Stimulated activated naive B cell treated with anti-CD40 and anti-IgM and Interleukin-4, amounts not matched to agents 10 μg/mL and 1 μg/mL and 100 μg/mL, for 72 hours (primary cell): ENCODE measurements around the gene SMIM14.
"Not testable (repeated sequence)": the region's sequence is repeated elsewhere in the genome, so short reads cannot be mapped to it uniquely, and the experiment has no call there.

Source experiments
- ATAC-seq, 2 donors: fragments of 150-1000 bp; cut with Tn5 transposase; replicated peaks; 2 replicates each; pipeline ENCODE4 v1.10.0; 2021; ENCODE audit warnings: moderate library complexity in 1 of 2
- DNase-seq: peaks from one replicate; pipeline ENCODE4 v3.0.0; 2021
- H3K27ac Mint-ChIP-seq: one replicate; pipeline ENCODE4 v1.8.0; 2022; ENCODE audit warnings: mild to moderate bottlenecking, mixed read lengths
- H3K27me3 Mint-ChIP-seq, 2 donors: one replicate each; pipeline ENCODE4 v1.8.0; 2022; ENCODE audit warnings: mixed read lengths in 2 of 2
- H3K36me3 Mint-ChIP-seq, 2 donors: one replicate each; pipeline ENCODE4 v1.8.0; 2022; ENCODE audit warnings: mixed read lengths in 2 of 2, mild to moderate bottlenecking in 1 of 2
- H3K4me1 Mint-ChIP-seq, 2 donors: one replicate each; pipeline ENCODE4 v1.8.0; 2022; ENCODE audit warnings: mixed read lengths in 2 of 2, mild to moderate bottlenecking in 1 of 2
- H3K4me3 Mint-ChIP-seq, 2 donors: one replicate each; pipeline ENCODE4 v1.8.0; 2022; ENCODE audit warnings: mild to moderate bottlenecking in 2 of 2, mixed read lengths in 2 of 2, moderate library complexity in 1 of 2
- H3K9me3 Mint-ChIP-seq, 2 donors: one replicate each; pipeline ENCODE4 v1.8.0; 2022; ENCODE audit warnings: mixed read lengths in 2 of 2, mild to moderate bottlenecking in 1 of 2

SMIM14 gene

DNA sequence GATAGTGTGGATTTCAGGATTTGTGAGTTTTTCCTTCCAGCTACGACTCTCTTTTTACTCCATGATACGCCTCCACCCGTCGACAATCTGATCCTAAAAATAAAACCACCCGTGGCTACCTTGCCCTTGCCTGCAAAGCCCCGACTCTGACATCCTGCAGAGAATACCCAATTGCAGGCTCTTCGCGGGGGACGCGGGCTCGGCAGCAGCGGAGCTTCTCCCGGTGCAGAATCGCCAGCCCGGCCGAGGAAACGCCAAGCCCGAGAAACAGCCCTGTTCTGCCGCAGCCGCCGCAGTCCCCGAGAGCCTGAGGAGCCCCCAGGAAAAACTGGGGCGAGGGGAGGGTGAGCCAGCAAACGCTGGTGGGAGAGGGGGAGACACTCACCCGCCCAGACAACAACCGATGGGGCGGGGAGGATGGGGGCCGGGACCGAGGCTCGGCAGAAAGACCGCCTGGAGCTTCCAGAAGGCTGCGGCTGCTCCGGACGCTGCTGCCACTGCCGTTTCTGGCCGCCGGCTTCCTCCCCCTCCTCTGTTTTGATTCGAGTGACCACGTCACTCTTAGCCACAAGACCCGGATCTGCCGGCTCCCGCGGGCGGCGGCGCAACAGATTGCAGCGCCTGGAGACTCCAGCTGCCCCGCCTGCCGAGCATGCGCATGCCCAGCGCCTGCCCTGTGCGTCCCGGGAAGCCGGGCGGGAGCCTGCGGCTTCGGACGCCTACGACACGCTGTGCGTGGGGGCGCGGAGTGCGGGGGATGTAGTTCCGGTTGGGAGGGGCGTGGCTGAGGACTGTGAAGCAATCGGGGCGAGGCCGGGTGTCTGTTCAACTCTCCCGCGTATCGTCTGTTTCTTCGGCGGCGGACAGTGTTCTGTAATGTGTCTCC, at the start of gene SMIM14:
Gene SMIM14 (minus strand): TSS at position 512 of the 886 bp plus-strand sequence. CDS start 33,720 bp downstream, outside the sequence.
- H3K4me3 Mint-ChIP-seq = peak within 1 kb of the TSS; percentile 90 to 97
- H3K36me3 Mint-ChIP-seq = peaks cover 5 to 11% of the 10 kb centered on the region in 2 donors
- no peaks in the 10 kb centered on the region for H3K9me3 Mint-ChIP-seq

DNA sequence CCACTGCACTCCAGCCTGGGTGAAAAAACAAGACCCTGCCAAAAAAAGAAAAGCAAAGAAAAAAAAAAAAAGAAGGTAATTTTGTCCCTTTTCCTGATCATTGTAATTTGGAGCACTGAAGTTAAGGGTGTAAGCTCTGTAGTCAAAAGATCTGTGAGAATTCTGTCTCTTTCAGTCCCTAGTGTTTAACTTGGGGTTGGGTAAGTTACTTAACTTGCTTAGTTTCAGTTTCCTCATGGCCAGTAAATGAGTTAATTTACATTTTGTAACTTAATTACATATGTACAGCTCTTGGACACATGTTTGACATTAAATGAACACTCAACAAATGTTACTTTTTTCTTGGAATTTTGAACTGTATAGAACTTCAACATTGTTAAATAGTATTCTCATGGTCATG, 48.3 kb upstream of the SMIM14 start:
- H3K27ac Mint-ChIP-seq = no peak overlapping the region
- DNase-seq = no peak
- ATAC-seq = no peak
- no peaks in the 10 kb centered on the region for H3K36me3 Mint-ChIP-seq
- peaks cover 4 to 17% of the 10 kb centered on the region in 2 donors for H3K4me1 Mint-ChIP-seq
- no peaks in the 10 kb centered on the region for H3K9me3 Mint-ChIP-seq
- H3K27me3 Mint-ChIP-seq = no peaks in the 10 kb centered on the region
- no peak overlapping the region for H3K4me3 Mint-ChIP-seq

More for the DNA sequence above, at the start of gene SMIM14:
- H3K4me1 Mint-ChIP-seq = peaks cover 25 to 62% of the 10 kb centered on the region in 2 donors
- peak; percentile 93 for DNase-seq
- peak within 1 kb of the TSS; percentile 80 for H3K27ac Mint-ChIP-seq
- ATAC-seq = peak; percentile 79 to 84
- no peaks in the 10 kb centered on the region for H3K27me3 Mint-ChIP-seq

DNA sequence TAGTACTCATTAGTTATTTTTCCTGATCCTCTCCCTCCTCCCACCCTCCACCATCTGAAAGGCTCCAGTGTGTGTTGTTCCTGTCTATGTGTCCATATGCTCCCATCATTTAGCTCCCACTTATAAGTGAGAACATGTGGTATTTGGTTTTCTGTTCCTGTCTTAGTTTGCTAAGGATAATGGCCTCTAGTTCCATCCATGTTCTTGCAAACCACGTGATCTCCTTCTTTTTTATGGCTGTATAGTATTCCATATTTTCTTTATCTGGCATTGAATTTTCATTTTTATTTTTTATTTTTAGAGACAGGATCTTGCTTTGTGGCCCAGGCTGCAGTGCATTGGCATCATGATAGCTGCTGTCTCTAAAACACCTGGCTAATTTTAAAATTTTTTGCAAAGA, 47.3 kb upstream of the SMIM14 start:
- no peak overlapping the region for H3K27ac Mint-ChIP-seq
- DNase-seq = no peak
- H3K27me3 Mint-ChIP-seq = no peaks in the 10 kb centered on the region
- no peak for ATAC-seq
- H3K4me1 Mint-ChIP-seq = peaks cover 8 to 23% of the 10 kb centered on the region in 2 donors
- H3K36me3 Mint-ChIP-seq = no peaks in the 10 kb centered on the region
- H3K9me3 Mint-ChIP-seq = no peaks in the 10 kb centered on the region
- no peak overlapping the region for H3K4me3 Mint-ChIP-seq

DNA sequence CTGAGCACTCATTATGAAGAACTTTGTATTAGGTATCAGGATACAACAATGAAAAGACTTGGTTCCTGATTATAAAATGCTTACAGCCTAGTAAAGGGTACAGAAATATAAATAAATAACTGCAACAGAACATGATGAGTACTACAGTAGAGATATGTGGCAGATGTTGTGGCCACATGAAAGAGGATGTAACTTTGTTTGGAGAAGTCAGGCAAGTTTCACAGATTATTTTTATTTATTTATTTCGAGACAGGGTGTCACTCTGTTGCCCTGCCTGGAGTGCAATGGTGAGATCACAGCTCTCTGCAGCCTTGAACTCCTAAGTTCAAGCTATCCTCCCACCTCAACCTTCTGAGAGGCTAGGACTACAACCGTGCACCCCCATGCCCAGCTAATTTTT, 43.5 kb upstream of the SMIM14 start:
- Mint-ChIP-seq H3K4me3 (no peak overlapping the region), H3K36me3 (no peaks in the 10 kb centered on the region), H3K4me1 (peaks cover 13 to 35% of the 10 kb centered on the region in 2 donors), H3K27ac (no peak overlapping the region), H3K27me3 (no peaks in the 10 kb centered on the region), H3K9me3 (no peaks in the 10 kb centered on the region)
- no peak for DNase-seq
- ATAC-seq = peak; percentile 98

DNA sequence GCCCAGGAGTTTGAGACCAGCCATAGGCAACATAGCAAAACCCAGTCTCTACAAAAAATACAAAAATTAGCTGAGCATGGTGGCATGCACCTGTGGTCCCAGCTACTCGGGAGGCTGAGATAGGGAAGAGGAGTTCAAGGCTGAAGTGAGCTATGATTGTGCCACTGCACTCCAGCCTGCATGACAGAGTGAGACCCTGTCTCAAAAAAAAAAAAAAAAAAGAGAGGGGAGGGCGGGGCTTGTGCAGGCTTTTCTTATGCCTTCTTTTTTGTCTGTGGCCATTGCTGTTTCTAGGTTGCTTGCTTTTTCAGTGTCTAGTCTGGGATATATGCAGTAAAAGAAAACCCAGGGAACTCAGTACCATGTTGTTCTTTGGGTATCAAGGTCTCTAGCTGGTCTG, 42.3 kb upstream of the SMIM14 start:
- not testable (repeated sequence) for H3K36me3 Mint-ChIP-seq, ATAC-seq, DNase-seq, H3K4me3 Mint-ChIP-seq, H3K9me3 Mint-ChIP-seq, H3K27ac Mint-ChIP-seq, H3K27me3 Mint-ChIP-seq
- H3K4me1 Mint-ChIP-seq = peaks cover 13 to 35% of the 10 kb centered on the region in 2 donors

DNA sequence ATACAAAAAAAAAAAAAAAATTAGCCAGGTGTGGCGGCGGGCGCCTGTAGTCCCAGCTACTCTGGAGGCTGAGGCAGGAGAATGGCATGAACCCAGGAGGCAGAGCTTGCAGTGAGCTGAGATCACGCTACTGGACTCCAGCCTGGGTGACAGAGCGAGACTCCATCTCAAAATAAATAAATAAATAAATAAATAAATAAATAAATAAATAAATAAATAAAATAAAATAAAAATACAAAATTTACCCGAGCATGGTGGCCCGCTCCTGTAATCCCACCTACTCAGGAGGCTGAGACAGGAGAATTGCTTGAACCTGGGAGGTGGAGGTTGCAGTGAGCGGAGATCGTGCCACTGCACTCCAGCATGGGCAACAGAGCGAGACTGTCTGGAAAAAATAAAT, 37.0 kb upstream of the SMIM14 start:
- not testable (repeated sequence) for H3K27me3 Mint-ChIP-seq, H3K36me3 Mint-ChIP-seq, H3K4me3 Mint-ChIP-seq, ATAC-seq, H3K9me3 Mint-ChIP-seq, H3K27ac Mint-ChIP-seq, DNase-seq
- H3K4me1 Mint-ChIP-seq = peaks cover 5 to 12% of the 10 kb centered on the region in 2 donors

DNA sequence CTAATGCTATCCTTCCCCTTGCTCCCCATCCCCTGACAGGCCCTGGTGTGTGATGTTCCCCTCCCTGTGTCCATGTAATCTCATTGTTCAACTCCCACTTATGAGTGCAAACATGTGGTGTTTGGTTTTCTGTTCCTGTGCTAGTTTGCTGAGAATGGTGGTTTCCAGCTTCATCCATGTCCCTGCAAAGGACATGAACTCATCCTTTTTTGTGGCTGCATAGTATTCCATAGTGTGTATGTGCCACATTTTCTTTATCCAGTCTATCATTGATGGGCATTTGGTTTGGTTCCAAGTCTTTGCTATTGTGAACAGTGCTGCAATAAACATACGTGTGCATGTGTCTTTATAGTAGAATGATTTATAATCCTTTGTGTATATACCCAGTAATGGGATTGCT, 31.6 kb upstream of the SMIM14 start:
- H3K4me1 Mint-ChIP-seq, H3K27me3 Mint-ChIP-seq, H3K36me3 Mint-ChIP-seq, H3K27ac Mint-ChIP-seq, DNase-seq, H3K9me3 Mint-ChIP-seq, ATAC-seq, H3K4me3 Mint-ChIP-seq: not testable (repeated sequence)

DNA sequence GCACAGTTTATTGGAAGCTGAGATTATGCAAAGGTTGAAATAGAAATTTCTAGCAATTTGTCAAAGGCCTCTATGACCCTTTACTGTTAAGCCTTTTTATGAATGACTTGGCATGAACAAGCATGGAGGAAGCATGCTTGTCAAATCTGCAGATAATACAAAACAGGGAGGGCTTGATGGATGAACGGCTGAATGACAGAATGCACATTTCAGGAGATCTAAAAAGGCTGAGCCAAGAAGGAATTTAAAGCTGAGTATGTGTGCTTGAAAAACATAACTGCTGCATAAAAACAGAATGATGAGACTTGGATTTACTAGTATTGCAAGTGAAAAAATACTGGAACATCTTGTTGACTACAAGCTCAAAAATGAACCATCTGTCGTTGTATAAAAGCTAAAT, 30.2 kb upstream of the SMIM14 start:
- DNase-seq = no peak
- Mint-ChIP-seq H3K4me1 (no peaks in the 10 kb centered on the region), H3K4me3 (no peak overlapping the region)

DNA sequence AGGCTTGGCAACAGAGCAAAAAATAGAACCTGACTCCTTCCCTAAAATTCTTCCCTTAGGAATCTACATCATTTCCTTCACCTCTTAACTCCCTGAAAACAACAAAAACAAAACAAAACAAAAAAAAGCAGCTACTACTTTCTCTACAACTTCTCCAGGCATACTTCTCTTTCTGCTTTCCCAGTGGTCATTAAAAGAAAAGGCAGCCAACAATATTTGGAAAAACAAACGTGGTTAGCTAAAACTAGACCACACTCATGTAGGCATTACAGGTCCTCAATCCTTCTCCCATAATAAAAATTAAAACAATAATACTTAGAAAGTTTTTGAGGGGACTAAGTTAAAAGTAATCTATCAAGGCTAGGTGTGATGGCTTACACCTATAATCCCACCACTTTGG, 29.0 kb upstream of the SMIM14 start:
- no peak for DNase-seq
- ATAC-seq = no peak
- H3K4me1 Mint-ChIP-seq = no peaks in the 10 kb centered on the region
- H3K27ac Mint-ChIP-seq = no peak overlapping the region
- peaks cover 0 to 2% of the 10 kb centered on the region in 2 donors for H3K9me3 Mint-ChIP-seq
- H3K4me3 Mint-ChIP-seq = no peak overlapping the region
- H3K27me3 Mint-ChIP-seq = no peaks in the 10 kb centered on the region
- no peaks in the 10 kb centered on the region for H3K36me3 Mint-ChIP-seq

More for the DNA sequence above, 30.2 kb upstream of the SMIM14 start:
- no peak for ATAC-seq
- Mint-ChIP-seq H3K27ac (no peak overlapping the region), H3K36me3 (no peaks in the 10 kb centered on the region), H3K27me3 (no peaks in the 10 kb centered on the region), H3K9me3 (peaks cover 0 to 2% of the 10 kb centered on the region in 2 donors)

DNA sequence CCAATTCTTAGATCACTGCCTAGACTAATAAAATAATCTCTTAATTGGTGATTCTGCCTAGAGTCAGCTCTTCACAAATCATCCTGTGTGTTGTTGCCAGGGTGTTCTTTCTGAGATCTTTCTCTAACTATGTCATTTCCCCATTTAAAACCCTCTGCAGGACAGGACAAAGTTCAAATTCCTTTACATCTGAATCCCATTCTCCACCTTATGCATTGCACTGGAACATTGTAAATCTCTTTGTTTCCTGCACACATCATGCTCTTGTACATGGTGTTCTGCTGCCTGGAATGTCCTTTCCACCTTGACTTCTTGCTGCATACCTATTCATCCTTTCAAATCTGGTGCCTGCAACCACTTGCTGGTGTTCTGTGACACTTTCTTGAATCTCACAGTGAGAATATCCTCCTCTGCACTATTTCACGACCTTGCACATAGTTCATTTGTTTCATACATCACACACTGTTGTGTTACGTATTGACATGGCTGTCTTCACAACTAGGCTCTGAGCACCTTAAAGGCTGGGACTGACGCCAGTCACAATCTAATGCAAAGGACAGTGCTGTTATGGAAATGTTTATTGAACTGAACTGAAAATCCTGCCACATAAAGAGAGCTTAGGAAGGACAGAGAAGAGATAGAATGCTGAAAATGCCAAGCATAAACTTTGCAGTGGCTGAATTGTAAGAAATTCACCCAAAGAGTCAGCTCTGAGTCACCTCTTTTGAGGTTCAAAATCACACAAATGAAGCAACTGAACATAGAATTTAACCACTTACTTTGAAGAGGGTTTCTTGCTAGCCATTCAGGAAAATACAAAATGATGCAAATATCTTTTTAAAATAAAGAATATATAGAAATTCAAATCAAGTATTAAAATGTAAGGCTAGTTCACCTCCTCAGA, 26.4 kb upstream of the SMIM14 start:
- H3K4me1 Mint-ChIP-seq = no peaks in the 10 kb centered on the region
- H3K27ac Mint-ChIP-seq = no peak overlapping the region
- ATAC-seq (no peak), DNase-seq (no peak)
- H3K36me3 Mint-ChIP-seq = no peaks in the 10 kb centered on the region
- no peaks in the 10 kb centered on the region for H3K27me3 Mint-ChIP-seq
- no peaks in the 10 kb centered on the region for H3K9me3 Mint-ChIP-seq
- no peak overlapping the region for H3K4me3 Mint-ChIP-seq

DNA sequence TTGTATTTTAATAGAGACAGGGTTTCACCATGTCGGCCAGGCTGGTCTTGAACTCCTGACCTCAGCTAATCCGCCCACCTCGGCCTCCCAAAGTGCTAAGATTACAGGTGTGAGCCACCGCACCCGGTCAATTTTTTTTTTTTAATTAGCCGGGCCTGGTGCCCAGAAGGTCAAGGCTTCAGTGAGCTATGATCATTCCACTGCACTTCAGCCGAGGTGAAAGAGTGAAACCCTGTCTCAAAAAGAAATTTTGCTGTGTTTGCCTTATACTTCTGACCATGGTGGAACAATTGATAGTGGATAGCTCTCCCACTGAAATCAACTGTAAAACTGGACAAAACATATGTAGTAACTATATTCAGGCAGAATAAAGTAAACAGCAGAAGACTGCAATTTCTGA, 24.0 kb upstream of the SMIM14 start:
- ATAC-seq (no peak), DNase-seq (no peak)
- Mint-ChIP-seq H3K4me3 (no peak overlapping the region), H3K36me3 (no peaks in the 10 kb centered on the region), H3K4me1 (peaks cover 1 to 14% of the 10 kb centered on the region in 2 donors), H3K27me3 (no peaks in the 10 kb centered on the region), H3K27ac (no peak overlapping the region), H3K9me3 (no peaks in the 10 kb centered on the region)

DNA sequence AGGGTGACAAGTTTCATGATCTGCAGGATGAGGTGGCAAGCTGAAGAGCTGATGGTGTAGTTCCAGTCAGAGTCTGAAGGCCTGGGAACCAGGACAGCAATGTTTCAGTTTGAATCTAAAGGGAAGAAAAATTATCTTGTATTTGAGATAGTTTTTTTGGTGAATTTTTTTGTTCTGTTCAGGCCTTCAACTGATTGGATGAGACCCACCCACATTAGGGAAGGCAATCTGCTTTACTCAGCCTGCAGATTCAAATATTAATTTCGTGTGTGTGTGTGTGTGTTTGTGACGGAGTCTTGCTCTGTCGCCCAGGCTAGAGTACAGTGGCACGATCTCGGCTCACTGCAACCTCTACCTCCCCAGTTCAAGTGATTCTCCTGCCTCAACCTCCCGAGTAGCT, 22.1 kb upstream of the SMIM14 start:
- no peaks in the 10 kb centered on the region for H3K9me3 Mint-ChIP-seq
- ATAC-seq (no peak), DNase-seq (no peak)
- H3K4me3 Mint-ChIP-seq = no peak overlapping the region
- H3K36me3 Mint-ChIP-seq = no peaks in the 10 kb centered on the region
- H3K27me3 Mint-ChIP-seq = no peaks in the 10 kb centered on the region
- H3K4me1 Mint-ChIP-seq = peaks cover 9 to 24% of the 10 kb centered on the region in 2 donors
- H3K27ac Mint-ChIP-seq = no peak overlapping the region

DNA sequence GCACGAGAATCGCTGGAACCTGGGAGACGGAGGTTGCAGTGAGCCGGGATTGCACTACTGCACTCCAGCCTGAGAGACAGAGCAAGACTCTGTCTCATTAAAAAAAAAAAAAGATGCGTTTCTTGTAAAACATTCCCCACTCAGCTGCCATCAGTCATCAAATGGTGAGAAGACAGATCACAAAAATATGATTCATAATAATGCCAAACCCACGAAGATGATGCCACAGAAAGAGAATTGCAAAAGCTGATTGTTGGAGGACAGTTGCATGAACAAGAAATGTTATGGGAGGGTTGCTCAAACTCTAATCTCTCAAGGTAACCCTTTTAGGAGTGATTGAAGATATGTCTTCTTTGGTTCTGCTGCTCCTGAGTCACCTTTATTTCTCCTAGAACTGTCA, 21.4 kb upstream of the SMIM14 start:
- no peak overlapping the region for H3K27ac Mint-ChIP-seq
- no peak for DNase-seq

DNA sequence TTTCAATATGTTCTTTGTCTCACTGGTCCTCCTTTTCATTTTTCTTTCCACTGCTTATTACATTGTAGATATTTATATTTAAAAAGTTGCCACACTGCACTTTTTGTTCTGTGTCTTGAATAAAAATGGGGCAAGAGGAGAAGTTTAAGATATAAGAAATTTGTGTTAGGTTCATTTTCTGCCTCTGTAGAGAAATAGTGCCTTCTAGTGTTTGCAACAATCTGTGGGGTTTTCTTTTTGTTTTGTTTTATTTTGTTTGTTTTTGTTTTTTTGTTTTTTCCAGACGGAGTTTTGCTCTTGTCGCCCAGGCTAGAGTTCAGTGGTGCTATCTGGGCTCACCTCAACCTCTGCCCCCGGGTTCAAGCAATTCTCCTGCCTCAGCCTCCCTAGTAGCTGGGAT, 20.1 kb upstream of the SMIM14 start:
- H3K4me1 Mint-ChIP-seq = peaks cover 11 to 24% of the 10 kb centered on the region in 2 donors
- no peaks in the 10 kb centered on the region for H3K27me3 Mint-ChIP-seq
- H3K27ac Mint-ChIP-seq = no peak overlapping the region
- no peaks in the 10 kb centered on the region for H3K9me3 Mint-ChIP-seq
- ATAC-seq (no peak), DNase-seq (no peak)
- no peaks in the 10 kb centered on the region for H3K36me3 Mint-ChIP-seq
- peak overlapping the region in 1 of 2 donors; percentile 25 for H3K4me3 Mint-ChIP-seq

More for the DNA sequence above, 21.4 kb upstream of the SMIM14 start:
- Mint-ChIP-seq H3K27me3 (no peaks in the 10 kb centered on the region), H3K9me3 (no peaks in the 10 kb centered on the region), H3K36me3 (no peaks in the 10 kb centered on the region), H3K4me3 (no peak overlapping the region), H3K4me1 (peaks cover 11 to 24% of the 10 kb centered on the region in 2 donors)
- no peak for ATAC-seq
